NT2/D1 (cell line): ENCODE measurements around the gene AAMP.

Experiments
- DNase-seq: peaks from one replicate; pipeline ENCODE4 v3.0.0-alpha.2; 2011; ENCODE audit warnings: low read depth, low spot score
- H3K27me3 ChIP-seq: 2 replicates; pipeline ENCODE4 v1.6.0; 2011; ENCODE audit warnings: mild to moderate bottlenecking; ENCODE audit not compliant: insufficient read length, insufficient read depth
- H3K36me3 ChIP-seq: 2 replicates; pipeline ENCODE4 v1.6.1; 2011; ENCODE audit warnings: mild to moderate bottlenecking, low read length, mixed read lengths; ENCODE audit not compliant: insufficient read depth, insufficient read length
- H3K4me1 ChIP-seq: 2 replicates; pipeline ENCODE4 v1.5.1; 2011; ENCODE audit not compliant: insufficient read depth, insufficient read length
- H3K4me3 ChIP-seq: 2 replicates; pipeline ENCODE4 v1.5.1; 2011; ENCODE audit warnings: low read depth; ENCODE audit not compliant: insufficient read length
- H3K9ac ChIP-seq: 2 replicates; pipeline ENCODE4 v1.6.0; 2011; ENCODE audit warnings: low read depth; ENCODE audit not compliant: insufficient read length
- H3K9me3 ChIP-seq: 2 replicates; pipeline ENCODE4 v1.5.1; 2011; ENCODE audit warnings: mild to moderate bottlenecking, low read length; ENCODE audit not compliant: insufficient read depth
- SUZ12 ChIP-seq: IDR thresholded peaks from 2 replicates; pipeline ENCODE4 v1.6.1; 2011; ENCODE audit not compliant: insufficient read length, insufficient read depth; ENCODE audit errors: extremely low read depth
- YY1 ChIP-seq: IDR thresholded peaks from 2 replicates; pipeline ENCODE4 v1.6.1; 2011; ENCODE audit not compliant: insufficient read length, insufficient read depth
- ZNF274 ChIP-seq: IDR thresholded peaks from 2 replicates; pipeline ENCODE4 v1.6.1; 2011; ENCODE audit warnings: mild to moderate bottlenecking, low read depth, low read length

AAMP gene

GRCh38 chr2:218272531-218273212 is 2.7 kb upstream of the AAMP start:
- Histone ChIP-seq H3K36me3 (peaks cover 61% of the 10 kb centered on the region), H3K27me3 (no peaks in the 10 kb centered on the region), H3K9ac (peak overlapping the region; percentile 24), H3K4me3 (no peak overlapping the region), H3K9me3 (no peaks in the 10 kb centered on the region), H3K4me1 (peaks cover 2% of the 10 kb centered on the region)
- TF ChIP-seq ZNF274 (no peak), YY1 (no peak)
- peak; percentile 76 for DNase-seq

- H3K4me1 ChIP-seq: peaks cover 2% of the 10 kb centered on the region
- DNase-seq: no peak
- no peaks in the 10 kb centered on the region for H3K27me3 ChIP-seq
- no peaks in the 10 kb centered on the region for H3K9me3 ChIP-seq
- H3K9ac ChIP-seq: no peak overlapping the region
- peaks cover 61% of the 10 kb centered on the region for H3K36me3 ChIP-seq
- TF ChIP-seq YY1 (no peak), ZNF274 (no peak), SUZ12 (no peak)
- H3K4me3 ChIP-seq: no peak overlapping the region
Measured at GRCh38 chr2:218271865-218272530, 2.1 kb upstream of the AAMP start.

DNA sequence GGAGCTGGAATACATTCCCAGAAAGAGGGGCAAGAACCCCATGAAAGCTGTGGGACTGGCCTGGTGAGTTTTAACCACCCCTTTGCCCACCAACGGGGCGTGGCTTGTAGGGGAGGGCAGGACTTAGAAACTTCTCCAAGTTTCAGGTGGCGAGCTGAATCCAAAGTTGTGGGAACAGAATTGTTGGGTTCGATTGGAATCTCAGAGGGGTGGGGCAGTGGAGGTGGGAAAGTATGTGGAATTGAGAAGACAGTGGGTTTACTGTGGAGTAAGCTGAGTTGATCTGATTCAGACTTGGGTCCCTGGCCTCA is 1.5 kb upstream of the AAMP start:
- H3K36me3 ChIP-seq: peaks cover 61% of the 10 kb centered on the region
- peak overlapping the region; percentile 95 for H3K4me3 ChIP-seq
- H3K9ac ChIP-seq: peak overlapping the region; percentile 96

DNA sequence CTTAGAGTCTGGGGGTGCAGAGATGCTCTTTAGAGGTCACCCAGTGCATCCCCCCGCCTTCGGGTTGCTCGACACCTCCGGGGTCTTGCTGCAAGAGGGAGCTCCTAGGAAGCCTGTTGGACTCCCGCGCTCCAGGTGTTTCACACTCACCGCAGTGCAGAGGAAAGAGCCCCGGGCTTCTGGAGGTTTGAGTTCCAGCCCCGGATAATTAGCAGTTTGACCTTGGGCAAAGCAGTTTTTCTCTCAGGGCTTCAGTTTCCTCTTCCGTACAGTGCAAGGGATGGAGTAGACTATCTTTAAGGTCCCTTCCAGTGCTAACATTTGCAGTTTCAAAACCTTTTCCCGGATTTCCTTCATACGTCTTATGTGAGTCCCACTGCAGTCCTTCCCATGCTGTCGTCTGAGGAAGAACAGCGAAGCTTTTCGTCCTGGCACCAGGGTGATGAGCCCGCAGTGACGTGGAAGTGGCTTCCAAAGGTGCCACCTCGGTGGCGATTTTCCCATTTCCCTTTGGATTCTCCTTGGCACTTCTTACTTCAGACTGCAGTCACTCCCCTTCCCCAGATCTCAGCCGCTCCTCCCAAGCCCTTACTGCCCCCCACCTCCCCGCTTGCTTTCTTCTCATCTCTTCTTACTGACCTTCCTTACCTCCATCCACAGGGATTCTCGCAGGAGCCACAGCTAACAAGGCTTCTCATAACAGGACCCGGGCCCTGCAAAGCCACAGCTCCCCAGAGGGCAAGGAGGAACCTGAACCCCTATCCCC is 967 bp upstream of the AAMP start:
- no peak for DNase-seq
- peaks cover 61% of the 10 kb centered on the region for H3K36me3 ChIP-seq
- peak overlapping the region; percentile 95 for H3K4me3 ChIP-seq

More for the DNA sequence above, 1.5 kb upstream of the AAMP start:
- no peak for TF ChIP-seq SUZ12
- TF ChIP-seq YY1: no peak
- TF ChIP-seq ZNF274: no peak
- H3K4me1 ChIP-seq: peaks cover 2% of the 10 kb centered on the region
- H3K9me3 ChIP-seq: no peaks in the 10 kb centered on the region
- no peaks in the 10 kb centered on the region for H3K27me3 ChIP-seq
- DNase-seq: no peak

GRCh38 chr2:218267259-218267658 is 2.7 kb downstream of the AAMP start:
- Histone ChIP-seq H3K4me1 (peaks cover 2% of the 10 kb centered on the region), H3K9me3 (no peaks in the 10 kb centered on the region), H3K9ac (no peak overlapping the region), H3K27me3 (no peaks in the 10 kb centered on the region), H3K4me3 (no peak overlapping the region), H3K36me3 (peaks cover 70% of the 10 kb centered on the region)
- TF ChIP-seq YY1: no peak
- DNase-seq: no peak

More for the DNA sequence above, 967 bp upstream of the AAMP start:
- Histone ChIP-seq H3K9me3 (no peaks in the 10 kb centered on the region), H3K27me3 (no peaks in the 10 kb centered on the region), H3K9ac (peak overlapping the region; percentile 96), H3K4me1 (peaks cover 2% of the 10 kb centered on the region)
- TF ChIP-seq YY1: no peak
- no peak for TF ChIP-seq SUZ12
- no peak for TF ChIP-seq ZNF274

DNA sequence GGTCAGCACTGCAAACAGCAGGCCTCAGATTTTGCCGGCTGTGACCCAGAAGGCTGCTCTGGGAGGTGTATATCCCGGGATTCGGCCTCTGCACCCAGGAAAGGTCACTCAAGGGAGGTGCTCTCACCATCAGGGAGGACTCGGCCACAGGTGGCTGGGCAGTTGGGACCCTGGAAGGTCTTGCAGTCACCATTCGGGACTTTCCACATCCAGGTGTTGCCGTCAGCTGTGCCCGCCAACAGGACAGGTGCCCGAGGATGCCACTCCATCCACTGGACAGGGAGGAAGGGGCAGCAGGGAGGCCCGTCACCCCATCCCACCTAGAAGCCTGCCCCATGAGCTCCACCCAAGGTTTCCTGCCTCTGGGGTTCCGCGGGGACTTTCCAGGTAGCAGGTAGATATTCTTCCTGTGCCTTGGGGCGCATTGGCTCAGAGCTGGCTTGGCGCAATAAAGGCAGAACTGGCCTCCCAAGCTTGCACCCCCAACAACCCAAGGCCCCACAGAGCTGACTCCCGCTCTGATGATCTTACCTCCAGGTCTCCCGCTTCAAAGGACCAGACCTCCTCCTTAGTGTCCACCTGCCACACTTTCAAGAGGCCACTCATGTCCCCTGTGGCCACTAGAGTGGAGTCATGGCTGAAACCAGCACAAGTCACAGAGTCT is 3.5 kb downstream of the AAMP start:
- Histone ChIP-seq H3K4me3 (no peak overlapping the region), H3K9me3 (no peaks in the 10 kb centered on the region), H3K27me3 (no peaks in the 10 kb centered on the region), H3K4me1 (peaks cover 7% of the 10 kb centered on the region), H3K36me3 (peaks cover 62% of the 10 kb centered on the region), H3K9ac (no peak overlapping the region)
- DNase-seq: no peak
- no peak for TF ChIP-seq SUZ12
- no peak for TF ChIP-seq ZNF274
- TF ChIP-seq YY1: no peak

DNA sequence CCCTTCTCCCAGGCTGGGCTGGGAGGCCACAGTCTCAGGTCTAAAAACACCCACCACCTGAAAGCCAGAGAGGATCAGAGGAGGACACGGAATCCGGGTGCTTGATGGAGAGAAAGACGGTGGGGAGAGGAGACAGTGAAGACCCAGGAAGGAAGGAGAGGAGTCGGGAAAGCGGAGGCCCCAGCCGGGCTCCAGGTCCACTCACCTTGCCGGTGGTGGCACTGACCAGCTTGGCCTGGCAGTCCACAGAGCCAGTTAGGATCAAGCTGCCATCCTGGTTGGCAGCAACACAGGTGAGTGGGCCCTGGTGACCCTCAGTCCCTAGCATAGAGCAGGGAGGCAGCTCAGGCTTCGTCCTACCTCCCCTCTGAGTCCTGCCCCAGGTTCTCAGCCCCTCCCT is 4.3 kb downstream of the AAMP start:
- Histone ChIP-seq H3K36me3 (peaks cover 60% of the 10 kb centered on the region), H3K4me3 (no peak overlapping the region), H3K9me3 (no peaks in the 10 kb centered on the region), H3K4me1 (peaks cover 8% of the 10 kb centered on the region), H3K27me3 (no peaks in the 10 kb centered on the region), H3K9ac (peak overlapping the region; percentile 17)
- no peak for DNase-seq
- TF ChIP-seq ZNF274 (no peak), SUZ12 (no peak)
